ENCODE results near the gene RAB7A. TPM values are rescaled to one million over a fixed set of nuclear protein-coding genes. Genes with fewer than 3 reads are reported as not detected.

The RAB7A gene
- total and polyA plus RNA-seq, 2 of the 4 experiments (the other 2 are of a cell fraction) = 57.0 to 240 TPM

- peaks cover 0 to 9% of the 10 kb centered on the region in 2 experiments; a peak in 2 of 4 replicates for H3K79me1 ChIP-seq (ENCODE audit: low read depth in 1 of 2, low read length in 2 of 2)
- H2BK15ac ChIP-seq (ENCODE audit: low read depth, low read length) = no peak overlapping the region
- no peak for DNase-seq
- no peak overlapping the region for H3K18ac ChIP-seq (ENCODE audit: low read depth, low read length)
- no peak for TF ChIP-seq FOS (IDR thresholded peaks at IDR 0.05; ENCODE audit: low read depth, low read length)
- TF ChIP-seq RAD21 (IDR thresholded peaks at IDR 0.05; ENCODE audit: low read length) = no peak
- no peak for TF ChIP-seq USF2 (IDR thresholded peaks at IDR 0.05; ENCODE audit: low read depth, low read length)
- no peak for TF ChIP-seq CTCF (conservative IDR thresholded peaks at IDR 0.05; ENCODE audit: low read depth, low read length)
- no peak for TF ChIP-seq POLR2A (IDR thresholded peaks at IDR 0.05; ENCODE audit: low read depth, low read length)
- TF ChIP-seq NFE2L2 (IDR thresholded peaks at IDR 0.05; ENCODE audit: low read depth, low read length) = no peak
- TF ChIP-seq SMC3 (IDR thresholded peaks at IDR 0.05; ENCODE audit: low read depth, low read length) = no peak
- TF ChIP-seq RCOR1 (IDR thresholded peaks at IDR 0.05; ENCODE audit: insufficient replicate concordance, low read length) = no peak
- TF ChIP-seq CHD1 (IDR thresholded peaks at IDR 0.05; ENCODE audit: low read depth, low read length) = no peak
- no peak for TF ChIP-seq MAFK (IDR thresholded peaks at IDR 0.05; ENCODE audit: low read depth, low read length)
- no peak for TF ChIP-seq MAZ (IDR thresholded peaks at IDR 0.05; ENCODE audit: borderline replicate concordance, low read depth, low read length)
- TF ChIP-seq MXI1 (IDR thresholded peaks at IDR 0.05; ENCODE audit: borderline replicate concordance, low read depth, low read length) = no peak
- TF ChIP-seq RFX5 (IDR thresholded peaks at IDR 0.05; ENCODE audit: low read depth, low read length) = no peak
- no peak for TF ChIP-seq BHLHE40 (IDR thresholded peaks at IDR 0.05; ENCODE audit: low read depth, low read length)
- no peak for TF ChIP-seq CEBPB (IDR thresholded peaks at IDR 0.05; ENCODE audit: low read depth, low read length)
- TF ChIP-seq ELK1 (IDR thresholded peaks at IDR 0.05; ENCODE audit: borderline replicate concordance, low read depth, low read length) = no peak
- peaks cover 12% of the 10 kb centered on the region for H3K36me3 ChIP-seq (ENCODE audit: control insufficient read depth, insufficient read depth, low read length)
- no peak overlapping the region for H4K91ac ChIP-seq (ENCODE audit: insufficient read depth, low read depth, low read length)
- CTCF ChIA-PET = no interaction called here
- H2BK20ac ChIP-seq (ENCODE audit: low read depth, low read length) = no peak overlapping the region
- H4K5ac ChIP-seq (ENCODE audit: low read depth, low read length) = no peak overlapping the region
- no TSS peak for BruUV-seq (replicated peaks)
- no peaks in the 10 kb centered on the region for H3K27me3 ChIP-seq (ENCODE audit: control insufficient read depth, insufficient read depth, low read length)
- no peak for ATAC-seq (ENCODE audit: low read depth)
- no peak overlapping the region for H3K4ac ChIP-seq (ENCODE audit: low read depth, low read length)
- no peaks in the 10 kb centered on the region for H3K4me1 ChIP-seq (ENCODE audit: control insufficient read depth, insufficient read depth, low read length)
- H3K9me1 ChIP-seq (ENCODE audit: insufficient read depth, low read length) = 0 out of 2 replicates have a peak, but pooled peaks cover 5% of the 10 kb centered on the region
- no peak overlapping the region for H3K23ac ChIP-seq (ENCODE audit: low read depth, low read length)
- intact Hi-C loops (cut with micrococcal nuclease) = no loop called here
- no peak overlapping the region for H2AFZ ChIP-seq (replicated peaks; ENCODE audit: low read length, poor library complexity)
- H4K8ac ChIP-seq (ENCODE audit: low read depth in 2 of 2, low read length in 2 of 2) = no peak overlapping the region
- H3K27ac ChIP-seq (ENCODE audit: insufficient read depth, low read length) = no peak overlapping the region
- H2AK9ac ChIP-seq (replicated peaks; ENCODE audit: low read depth, low read length, poor library complexity) = no peak overlapping the region
- H3K9ac ChIP-seq (ENCODE audit: low read depth, low read length) = no peak overlapping the region
- H2BK5ac ChIP-seq (ENCODE audit: low read depth, low read length, poor library complexity, severe bottlenecking) = no peak overlapping the region
- dilution Hi-C loops (cut with HindIII; ENCODE audit: low sequenced_read_pairs, unreplicated experiment) = no loop called here
- H4K20me1 ChIP-seq (ENCODE audit: insufficient read depth, low read length) = peaks cover 3% of the 10 kb centered on the region; the same call in 1 of the 2 replicates
- H2BK120ac ChIP-seq (ENCODE audit: low read depth, low read length) = no peak overlapping the region
- no peak overlapping the region for H3K56ac ChIP-seq (ENCODE audit: extremely low read depth, insufficient read depth, low read length)
- WGBS, 2 experiments (ENCODE audit: extremely low coverage in 2 of 2, insufficient read length in 1 of 2) = no CpG with 5 or more reads among the region's 3 CpGs
- H3K4me3 ChIP-seq (ENCODE audit: insufficient read depth, low read depth, low read length) = no peak overlapping the region
- POLR2A ChIA-PET (ENCODE audit: unreplicated experiment) = no interaction called here
- H3K14ac ChIP-seq (replicated peaks; ENCODE audit: low read depth, low read length) = no peak overlapping the region
- H3K4me2 ChIP-seq (ENCODE audit: low read depth, low read length) = no peak overlapping the region
- H2AK5ac ChIP-seq (ENCODE audit: low read depth, low read length) = no peak overlapping the region
- no peaks in the 10 kb centered on the region for H3K9me3 ChIP-seq (ENCODE audit: control insufficient read depth, insufficient read depth, low read length)
- in situ Hi-C loops (cut with MboI; ENCODE audit: low sequenced_read_pairs) = no loop called here
Measured at GRCh38 chr3:128823631-128824030, 97.6 kb downstream of the RAB7A start.
